H1 (cell line): ENCODE results near the gene HIPK2. TPM values are rescaled to one million over a fixed set of nuclear protein-coding genes. Genes with fewer than 3 reads are reported as not detected.

ENCODE experiments used
- CTCF ChIA-PET: fragments of 300-600 bp; sonication (Branson Sonifier 250); formaldehyde crosslinking; loops from one replicate; lab custom pipeline; 2021; ENCODE audit not compliant: partially characterized antibody; lab: Charles Lee
- POLR2A ChIA-PET: fragments of 300-600 bp; sonication (Branson Sonifier 250); formaldehyde crosslinking; loops from one replicate; lab custom pipeline; 2021; ENCODE audit warnings: inconsistent platforms; ENCODE audit not compliant: partially characterized antibody; lab: Charles Lee
- DNase-seq, 2 experiments: peaks; one replicate each; pipeline versions ENCODE4 v3.0.0 to v3.0.0-alpha.2; 2010 to 2022; ENCODE audit warnings: low spot score in 2 of 2, low read depth in 1 of 2, mixed read lengths in 1 of 2
- FAIRE-seq: peaks from 2 replicates; lab custom pipeline; 2011; peaks lifted over from hg19 to GRCh38; lab: Jason Lieb, UNC
- H2AFZ ChIP-seq: 2 replicates; pipeline ENCODE4 v1.8.1; 2012; ENCODE audit warnings: low read length, inconsistent platforms
- H2AK5ac ChIP-seq: 2 replicates; pipeline ENCODE4 v1.6.1; 2013; ENCODE audit warnings: low read depth, low read length
- H2BK120ac ChIP-seq: replicated peaks from 2 replicates; pipeline ENCODE3; 2013; ENCODE audit warnings: low read depth, low read length, inconsistent platforms
- H2BK12ac ChIP-seq: 2 replicates; pipeline ENCODE4 v1.6.1; 2013; ENCODE audit warnings: low read depth, low read length
- H2BK15ac ChIP-seq: 2 replicates; pipeline ENCODE4 v1.6.1; 2013; ENCODE audit warnings: low read length
- H2BK20ac ChIP-seq: 2 replicates; pipeline ENCODE4 v1.6.1; 2013; ENCODE audit warnings: low read length
- H2BK5ac ChIP-seq: 2 replicates; pipeline ENCODE4 v1.6.1; 2013; ENCODE audit warnings: low read depth, low read length
- H3K14ac ChIP-seq: 2 replicates; pipeline ENCODE4 v1.6.1; 2013; ENCODE audit warnings: inconsistent platforms; ENCODE audit not compliant: insufficient read length
- H3K18ac ChIP-seq: 2 replicates; pipeline ENCODE4 v1.6.1; 2013; ENCODE audit warnings: low read length; ENCODE audit errors: extremely low read depth
- H3K23ac ChIP-seq: 2 replicates; pipeline ENCODE4 v1.6.1; 2013; ENCODE audit warnings: inconsistent platforms; ENCODE audit not compliant: insufficient read length
- H3K23me2 ChIP-seq: 2 replicates; pipeline ENCODE4 v1.6.1; 2013; ENCODE audit warnings: low read depth, low read length
- H3K27ac ChIP-seq: 2 replicates; pipeline ENCODE4 v1.6.1; 2011; ENCODE audit warnings: low read depth, low read length, inconsistent platforms
- H3K27me3 ChIP-seq, 4 experiments: replicated peaks in 1 of 4; 1 replicate in 1 of 4; 2 replicates in 3 of 4; pipeline versions ENCODE4 v1.6.1 to v1.8.1; 2011 to 2013; ENCODE audit warnings: low read length in 3 of 4, mild to moderate bottlenecking in 3 of 4, inconsistent platforms in 2 of 4, mixed read lengths in 2 of 4, moderate library complexity in 1 of 4; ENCODE audit not compliant: control insufficient read depth in 3 of 4, insufficient read depth in 3 of 4; ENCODE audit errors: extremely low read depth in 1 of 4
- H3K36me3 ChIP-seq, 4 experiments: 2 replicates each; pipeline versions ENCODE4 v1.6.1 to v1.8.1; 2011 to 2013; ENCODE audit warnings: mild to moderate bottlenecking in 4 of 4, low read length in 3 of 4, moderate library complexity in 2 of 4, control low read depth in 1 of 4, inconsistent platforms in 1 of 4; ENCODE audit not compliant: insufficient read depth in 4 of 4, control insufficient read depth in 2 of 4
- H3K4ac ChIP-seq: replicated peaks from 2 replicates; pipeline ENCODE3; 2013; ENCODE audit warnings: low read length, low read depth, mixed read lengths, inconsistent platforms; ENCODE audit not compliant: insufficient read length
- H3K4me1 ChIP-seq, 4 experiments: replicated peaks in 1 of 4; 1 replicate in 1 of 4; 2 replicates in 3 of 4; pipeline versions ENCODE4 v1.6.1 to v1.8.1; 2011 to 2013; ENCODE audit warnings: low read length in 3 of 4, inconsistent platforms in 2 of 4, mixed read lengths in 1 of 4; ENCODE audit not compliant: insufficient read depth in 4 of 4, control insufficient read depth in 3 of 4
- H3K4me2 ChIP-seq, 2 experiments: 2 replicates each; pipeline versions ENCODE4 v1.6.1 to v1.8.1; 2011 to 2013; ENCODE audit warnings: low read depth in 2 of 2, low read length in 2 of 2, control low read depth in 1 of 2, inconsistent platforms in 1 of 2, mild to moderate bottlenecking in 1 of 2; ENCODE audit not compliant: insufficient read depth in 1 of 2
- H3K4me3 ChIP-seq, 4 experiments: fragments of 200-600, 300-600 bp in 1 of 4; sonication (generic), shearing (Covaris generic), sonication (Bioruptor Twin) in 1 of 4; 2 replicates each; pipeline versions ENCODE4 v1.5.1 to v1.8.1; 2011 to 2016; ENCODE audit warnings: low read length in 4 of 4, low read depth in 3 of 4, control low read depth in 2 of 4, inconsistent platforms in 2 of 4, mild to moderate bottlenecking in 2 of 4, mixed read lengths in 1 of 4, moderate library complexity in 1 of 4; ENCODE audit not compliant: insufficient read depth in 2 of 4; ENCODE audit errors: extremely low read depth in 1 of 4
- H3K56ac ChIP-seq: replicated peaks from 2 replicates; pipeline ENCODE3; 2013; ENCODE audit warnings: low read depth, mild to moderate bottlenecking, mixed read lengths, low read length, inconsistent platforms; ENCODE audit not compliant: insufficient read length
- H3K79me1 ChIP-seq: 2 replicates; pipeline ENCODE4 v1.6.1; 2013; ENCODE audit warnings: low read depth, low read length, control low read depth
- H3K79me2 ChIP-seq, 2 experiments: 2 replicates each; pipeline versions ENCODE4 v1.6.1 to v1.8.1; 2012 to 2013; ENCODE audit warnings: low read length in 2 of 2, mild to moderate bottlenecking in 2 of 2, inconsistent platforms in 1 of 2; ENCODE audit not compliant: insufficient read depth in 2 of 2, control insufficient read depth in 1 of 2
- H3K9ac ChIP-seq, 4 experiments: replicated peaks in 1 of 4; 1 replicate in 1 of 4; 2 replicates in 3 of 4; pipeline versions ENCODE4 v1.6.1 to v1.8.1; 2011 to 2013; ENCODE audit warnings: low read depth in 3 of 4, low read length in 3 of 4, control low read depth in 2 of 4, mild to moderate bottlenecking in 2 of 4, moderate library complexity in 2 of 4, inconsistent platforms in 1 of 4; ENCODE audit errors: extremely low read depth in 1 of 4
- H3K9me3 ChIP-seq, 2 experiments: 2 replicates each; pipeline versions ENCODE4 v1.6.1 to v1.8.1; 2012 to 2013; ENCODE audit warnings: mild to moderate bottlenecking in 2 of 2, moderate library complexity in 2 of 2, control low read depth in 1 of 2, inconsistent platforms in 1 of 2, low read depth in 1 of 2, low read length in 1 of 2, mixed read lengths in 1 of 2; ENCODE audit not compliant: insufficient read depth in 2 of 2
- H4K20me1 ChIP-seq, 2 experiments: replicated peaks in 1 of 2; 2 replicates each; pipeline versions ENCODE3 to v1.8.1; 2011 to 2013; ENCODE audit warnings: inconsistent platforms in 2 of 2, low read length in 2 of 2, mild to moderate bottlenecking in 1 of 2; ENCODE audit not compliant: insufficient read depth in 2 of 2, control insufficient read depth in 1 of 2
- H4K5ac ChIP-seq: 2 replicates; pipeline ENCODE4 v1.6.1; 2013; ENCODE audit warnings: low read length, low read depth, mixed read lengths, inconsistent platforms; ENCODE audit not compliant: insufficient read length
- H4K8ac ChIP-seq: 2 replicates; pipeline ENCODE4 v1.8.0; 2013; ENCODE audit warnings: mild to moderate bottlenecking, moderate library complexity, low read length, inconsistent platforms; ENCODE audit not compliant: insufficient read depth; ENCODE audit errors: extremely low read depth
- H4K91ac ChIP-seq: replicated peaks from 2 replicates; pipeline ENCODE3; 2013; ENCODE audit warnings: low read length, mixed read lengths, inconsistent platforms; ENCODE audit not compliant: insufficient read length
- RNF2 ChIP-seq: fragments of 200-900, 300-1000 bp; sonication (generic); IDR thresholded peaks from 2 replicates; pipeline ENCODE4 v1.7.1; 2016; ENCODE audit warnings: borderline replicate concordance, low read depth, mild to moderate bottlenecking, antibody characterized with exemption, low read length; ENCODE audit not compliant: poor library complexity, severe bottlenecking; ENCODE audit errors: missing control alignments
- WGBS, 2 experiments: shearing (Covaris generic) in 1 of 2; methylation state at CpG; one replicate each; pipeline versions ENCODE4 v1.1.6 to v1.1.7; 2013 to 2015; ENCODE audit warnings: low lambda C conversion rate in 2 of 2, mixed read lengths in 2 of 2, inconsistent platforms in 1 of 2, low coverage in 1 of 2, missing lambda C conversion rate in 1 of 2; ENCODE audit not compliant: insufficient replicate concordance in 2 of 2, insufficient coverage in 1 of 2, insufficient read length in 1 of 2; ENCODE audit errors: extremely low coverage in 1 of 2, missing lambda C conversion rate in 1 of 2; 5-methylcytosine and 5-hydroxymethylcytosine counted together
- polyA plus RNA-seq, 7 experiments: library from polyadenylated mRNA; depleted of rRNA in 3 of 7; stranded (reverse) in 5 of 7; unstranded in 2 of 7; fragments of >200 nt in 5 of 7; fragments of 200-250 nt in 2 of 7; gene quantifications; 1 replicate in 5 of 7; 2 replicates in 1 of 7; 4 replicates in 1 of 7; pipeline versions ENCODE4 v1.2.1 to v1.2.3, GENCODE V29; 2011 to 2013; ENCODE audit warnings: missing spikeins in 2 of 7, mixed read lengths in 2 of 7
- total RNA-seq: library from RNA; stranded (reverse); fragmentation: NEBNext Ultra II Directional; extraction: Animal tissue kit (Norgen Biotek cat#: 25700); gene quantifications from 2 replicates; pipeline ENCODE4 v1.2.1, GENCODE V29; 2021
- TF ChIP-seq, protein P1 (sequence below): IDR thresholded peaks from 2 replicates; pipeline ENCODE4 v1.6.1; 2011; ENCODE audit warnings: low read length, improper control_type of control experiment
- TF ChIP-seq, protein P2 (sequence below): IDR thresholded peaks from 2 replicates; pipeline ENCODE4 v1.6.1; 2012; ENCODE audit warnings: inconsistent platforms

The HIPK2 gene
- total and polyA plus RNA-seq, 2 of the 8 experiments (the other 6 are each of a cell fraction or from before 2014, with no cell fraction given): 8.3 to 24.3 TPM

- Histone ChIP-seq H2BK12ac (no peak overlapping the region), H2BK120ac (no peak overlapping the region), H3K23ac (no peak overlapping the region), H2AK5ac (no peak overlapping the region), H2AFZ (no peak overlapping the region), H4K5ac (no peak overlapping the region), H3K4me2 (no peak overlapping the region), H3K56ac (no peak overlapping the region), H3K14ac (no peak overlapping the region), H3K79me1 (no peaks in the 10 kb centered on the region), H3K23me2 (no peaks in the 10 kb centered on the region), H4K20me1 (no peaks in the 10 kb centered on the region), H3K36me3 (no peaks in the 10 kb centered on the region), H3K9me3 (peaks cover 16 to 19% of the 10 kb centered on the region in 2 experiments), H3K4me3 (no peak overlapping the region), H4K91ac (no peak overlapping the region), H3K4ac (no peak overlapping the region), H2BK5ac (no peak overlapping the region), H3K4me1 (no peaks in the 10 kb centered on the region), H2BK15ac (no peak overlapping the region), H3K27ac (no peak overlapping the region), H3K18ac (no peak overlapping the region), H2BK20ac (no peak overlapping the region), H3K27me3 (no peaks in the 10 kb centered on the region), H3K79me2 (no peaks in the 10 kb centered on the region), H3K9ac (no peak overlapping the region)
- 86% methylated on average over 3 of the region's 3 CpGs; no CpG with 5 or more reads in 1 of the 2 experiments for WGBS, 2 experiments
- POLR2A ChIA-PET: interaction anchor here (0.6 kb wide), 1 partner anchor 110 kb away, joined by 5 read pairs; no protein-coding TSS in a partner anchor
- CTCF ChIA-PET: interaction anchor here (0.7 to 1.1 kb wide), 3 partner anchors 11 to 199 kb away, joined by 3 to 4 read pairs (median 4); no protein-coding TSS in a partner anchor
- FAIRE-seq (no peak), DNase-seq (no peak)
- TF ChIP-seq, protein P1, sequence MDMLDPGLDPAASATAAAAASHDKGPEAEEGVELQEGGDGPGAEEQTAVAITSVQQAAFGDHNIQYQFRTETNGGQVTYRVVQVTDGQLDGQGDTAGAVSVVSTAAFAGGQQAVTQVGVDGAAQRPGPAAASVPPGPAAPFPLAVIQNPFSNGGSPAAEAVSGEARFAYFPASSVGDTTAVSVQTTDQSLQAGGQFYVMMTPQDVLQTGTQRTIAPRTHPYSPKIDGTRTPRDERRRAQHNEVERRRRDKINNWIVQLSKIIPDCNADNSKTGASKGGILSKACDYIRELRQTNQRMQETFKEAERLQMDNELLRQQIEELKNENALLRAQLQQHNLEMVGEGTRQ: no peak
- no peak for TF ChIP-seq RNF2
- TF ChIP-seq, protein P2, sequence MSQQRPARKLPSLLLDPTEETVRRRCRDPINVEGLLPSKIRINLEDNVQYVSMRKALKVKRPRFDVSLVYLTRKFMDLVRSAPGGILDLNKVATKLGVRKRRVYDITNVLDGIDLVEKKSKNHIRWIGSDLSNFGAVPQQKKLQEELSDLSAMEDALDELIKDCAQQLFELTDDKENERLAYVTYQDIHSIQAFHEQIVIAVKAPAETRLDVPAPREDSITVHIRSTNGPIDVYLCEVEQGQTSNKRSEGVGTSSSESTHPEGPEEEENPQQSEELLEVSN: no peak
- TF ChIP-seq, all 59 proteins: peak for 0
- no peak overlapping the region for H4K8ac ChIP-seq
Measured at GRCh38 chr7:139807009-139807408, 29.2 kb upstream of the HIPK2 start.
